Kidney (tissue), 14 donors: ENCODE results near the gene MMP13. TPM values are rescaled to one million over a fixed set of nuclear protein-coding genes. Genes with fewer than 3 reads are reported as not detected.

Source experiments
- DNase-seq, 5 donors: peaks; one replicate each; pipeline ENCODE4 v3.0.0-alpha.2; 2013 to 2020
- FAIRE-seq: peaks from 2 replicates; lab custom pipeline; 2012; peaks lifted over from hg19 to GRCh38; lab: Jason Lieb, UNC
- H3K27ac ChIP-seq, 2 donors: one replicate each; pipeline ENCODE4 v1.7.0; 2013; ENCODE audit warnings: low read depth in 2 of 2, low read length in 2 of 2, inconsistent platforms in 1 of 2
- H3K27me3 ChIP-seq: one replicate; pipeline ENCODE4 v1.7.1; 2013; ENCODE audit warnings: low read length, inconsistent platforms; ENCODE audit not compliant: control insufficient read depth, insufficient read depth
- H3K36me3 ChIP-seq, 3 donors: one replicate each; pipeline versions ENCODE4 v1.7.0 to v1.7.1; 2013; ENCODE audit warnings: low read length in 3 of 3, control low read depth in 1 of 3, inconsistent platforms in 1 of 3; ENCODE audit not compliant: insufficient read depth in 3 of 3, control insufficient read depth in 2 of 3
- H3K4me1 ChIP-seq, 3 donors: one replicate each; pipeline versions ENCODE4 v1.7.0 to v1.7.1; 2013; ENCODE audit warnings: low read length in 3 of 3, inconsistent platforms in 1 of 3, low read depth in 1 of 3; ENCODE audit not compliant: control insufficient read depth in 2 of 3, insufficient read depth in 2 of 3
- H3K4me3 ChIP-seq, 3 donors: one replicate each; pipeline versions ENCODE4 v1.7.0 to v1.8.1; 2013; ENCODE audit warnings: low read length in 3 of 3, control low read depth in 1 of 3, inconsistent platforms in 1 of 3
- H3K9ac ChIP-seq, 3 donors: one replicate each; pipeline versions ENCODE4 v1.7.0 to v1.7.1; 2013; ENCODE audit warnings: low read length in 3 of 3, control low read depth in 1 of 3, inconsistent platforms in 1 of 3
- H3K9me3 ChIP-seq, 3 donors: one replicate each; pipeline versions ENCODE4 v1.7.0 to v1.7.1; 2013; ENCODE audit warnings: low read length in 3 of 3, control low read depth in 1 of 3, inconsistent platforms in 1 of 3; ENCODE audit not compliant: control insufficient read depth in 2 of 3, insufficient read depth in 1 of 3
- CTCF ChIP-seq: IDR thresholded peaks from 3 replicates; pipeline ENCODE4 v1.5.1; 2012; ENCODE audit warnings: mild to moderate bottlenecking, moderate library complexity, borderline replicate concordance; ENCODE audit not compliant: insufficient read depth; ENCODE audit errors: extremely low read depth
- intact Hi-C: fragments of 100-400 bp; cut with DNase I; formaldehyde crosslinking; loops from one replicate; pipeline ENCODE4 v1.11.1; 2022
- polyA plus RNA-seq: library from polyadenylated mRNA; stranded (reverse); fragments of 350-450 nt; fragmentation: Illumina TruSeq; extraction: RNeasy Lipid Tissue Mini Kit (QIAGEN cat#74804); gene quantifications from one replicate; pipeline ENCODE4 v1.2.3, GENCODE V29; 2014; ENCODE audit warnings: low read depth, low replicate concordance; ENCODE audit not compliant: insufficient read depth
- total RNA-seq: library from RNA; stranded (reverse); fragmentation: NEBNext Ultra II Directional; extraction: Animal tissue kit (Norgen Biotek cat#: 25700); gene quantifications from one replicate; pipeline ENCODE4 v1.2.1, GENCODE V29; 2021
- donor health status: control.
- donor health status: control.
- donor health status: control.
- donor health status: control.
- donor health status: control.
- donor health status: DM: yes; HTN: yes; CAD: no.
- donor health status: Normal renal cell carcinoma (clear cell type).

MMP13 gene
- total and polyA plus RNA-seq, 2 donors from 2014 or later = not detected

DNA sequence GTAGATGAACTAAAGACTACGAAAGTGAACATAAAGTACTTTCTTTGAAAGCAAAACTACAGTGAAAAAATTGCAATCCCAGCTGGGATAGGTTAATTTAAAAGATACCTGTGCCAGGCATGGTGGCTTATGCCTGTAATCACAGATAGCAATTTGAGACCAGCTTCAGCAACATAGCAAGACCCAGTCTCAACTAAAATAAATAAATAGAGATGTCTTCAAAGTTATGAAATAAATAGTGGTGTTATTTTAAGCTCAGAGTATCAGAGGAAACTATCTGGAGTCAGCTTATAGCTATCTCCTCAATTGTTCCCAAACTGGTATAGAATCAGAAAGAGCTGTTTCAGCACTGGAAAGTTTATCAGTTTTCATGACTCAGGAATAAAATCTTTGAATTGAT, 17.3 kb upstream of the MMP13 start:
- Histone ChIP-seq H3K36me3 (no peaks in the 10 kb centered on the region), H3K4me3 (no peak overlapping the region), H3K4me1 (no peaks in the 10 kb centered on the region), H3K27me3 (no peaks in the 10 kb centered on the region), H3K9me3 (no peaks in the 10 kb centered on the region), H3K27ac (no peak overlapping the region), H3K9ac (no peak overlapping the region)
- intact Hi-C loops = no loop called here
- no peak for TF ChIP-seq CTCF
- DNase-seq = no peak
- no peak for FAIRE-seq

GRCh38 chr11:102971766-102972165, 16.2 kb upstream of the MMP13 start:
- Histone ChIP-seq H3K4me3 (no peak overlapping the region), H3K4me1 (no peaks in the 10 kb centered on the region), H3K27me3 (no peaks in the 10 kb centered on the region), H3K36me3 (no peaks in the 10 kb centered on the region), H3K27ac (no peak overlapping the region), H3K9ac (no peak overlapping the region), H3K9me3 (no peaks in the 10 kb centered on the region)
- no peak for TF ChIP-seq CTCF
- intact Hi-C loops = no loop called here
- FAIRE-seq (no peak), DNase-seq (no peak)

GRCh38 chr11:102967497-102967896, 12.0 kb upstream of the MMP13 start:
- no peak for TF ChIP-seq CTCF
- intact Hi-C loops = no loop called here

DNA sequence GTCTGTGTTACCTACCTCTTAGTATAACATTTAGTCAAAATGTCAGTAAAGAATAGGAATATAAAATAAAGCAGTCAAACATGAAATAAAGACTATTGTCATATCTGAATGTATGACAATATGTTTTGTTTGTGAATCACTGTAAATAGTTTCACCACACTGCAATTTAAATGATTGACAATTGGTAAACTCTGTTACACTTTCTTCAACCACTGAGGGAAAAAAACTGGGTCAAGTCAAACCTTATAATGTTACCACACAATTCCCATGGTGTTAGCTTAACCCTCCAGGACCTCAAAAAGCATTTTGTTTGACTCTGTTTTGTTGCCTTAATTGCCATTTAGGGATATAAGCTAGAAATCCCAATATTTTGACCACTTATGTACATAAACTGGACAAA, 10.5 kb upstream of the MMP13 start:
- TF ChIP-seq CTCF = no peak
- no peaks in the 10 kb centered on the region for H3K27me3 ChIP-seq
- intact Hi-C loops = no loop called here
- no peak overlapping the region for H3K27ac ChIP-seq
- no peak overlapping the region for H3K9ac ChIP-seq
- no peaks in the 10 kb centered on the region for H3K36me3 ChIP-seq
- no peaks in the 10 kb centered on the region for H3K9me3 ChIP-seq
- H3K4me1 ChIP-seq = no peaks in the 10 kb centered on the region
- no peak overlapping the region for H3K4me3 ChIP-seq
- FAIRE-seq (no peak), DNase-seq (no peak)

More at GRCh38 chr11:102967497-102967896, 12.0 kb upstream of the MMP13 start:
- Histone ChIP-seq H3K27ac (no peak overlapping the region), H3K9me3 (no peaks in the 10 kb centered on the region), H3K36me3 (no peaks in the 10 kb centered on the region), H3K4me3 (no peak overlapping the region), H3K27me3 (no peaks in the 10 kb centered on the region), H3K4me1 (no peaks in the 10 kb centered on the region), H3K9ac (no peak overlapping the region)
- FAIRE-seq (no peak), DNase-seq (no peak)
